ENCODE measurements around the gene ZC3H7B.

Gene ZC3H7B

DNA sequence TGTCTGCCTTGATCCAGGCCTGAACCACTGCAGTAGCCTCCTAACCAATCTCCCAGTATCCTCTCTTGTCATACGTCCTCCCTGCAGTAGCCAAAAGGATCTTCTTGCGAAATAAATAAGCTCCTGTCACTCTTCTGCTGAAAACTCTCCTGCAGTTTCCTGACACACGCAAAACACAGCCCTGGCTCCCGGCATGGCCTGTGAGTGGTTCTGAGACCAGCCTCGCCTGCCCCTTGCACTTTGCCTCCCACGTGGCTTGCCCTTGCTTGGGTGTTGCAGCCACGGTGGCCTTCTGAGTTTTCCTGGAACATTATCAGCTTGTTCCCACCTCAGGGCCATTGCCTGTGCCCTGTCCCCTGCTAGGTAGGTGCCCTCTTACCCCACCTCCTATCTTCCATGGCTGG lies 7.2 kb downstream of the ZC3H7B start:
- Histone ChIP-seq H3K4me3 (ENCODE audit: low read length, poor library complexity, severe bottlenecking) (no peak overlapping the region), H3K4me2 (ENCODE audit: low read depth, low read length, poor library complexity, severe bottlenecking) (no peak overlapping the region), H3F3A (ENCODE audit: low read depth) (no peaks in the 10 kb centered on the region), H3K36me3 (ENCODE audit: insufficient read depth, low read length) (no peaks in the 10 kb centered on the region), H3K4me1 (ENCODE audit: insufficient read depth, low read length, poor library complexity, severe bottlenecking) (peaks cover 16% of the 10 kb centered on the region), H2AFZ (ENCODE audit: low read length) (no peak overlapping the region), H3K9me2 (replicated peaks; ENCODE audit: low read depth, low read length) (no peaks in the 10 kb centered on the region), H3K79me2 (ENCODE audit: insufficient read depth, low read length) (peaks cover 77% of the 10 kb centered on the region), H3K9me3 (ENCODE audit: insufficient read depth, low read depth, low read length) (no peaks in the 10 kb centered on the region), H3K9ac (ENCODE audit: low read depth, low read length, poor library complexity, severe bottlenecking) (no peak overlapping the region), H4K20me1 (ENCODE audit: insufficient read depth, low read length, poor library complexity, severe bottlenecking) (peaks cover 25% of the 10 kb centered on the region), H3K27me3 (ENCODE audit: insufficient read depth, low read length, poor library complexity, severe bottlenecking) (no peaks in the 10 kb centered on the region)
- TF ChIP-seq EZH2phosphoT487 (IDR thresholded peaks at IDR 0.05; ENCODE audit: borderline replicate concordance): no peak
- TF ChIP-seq, protein P1, sequence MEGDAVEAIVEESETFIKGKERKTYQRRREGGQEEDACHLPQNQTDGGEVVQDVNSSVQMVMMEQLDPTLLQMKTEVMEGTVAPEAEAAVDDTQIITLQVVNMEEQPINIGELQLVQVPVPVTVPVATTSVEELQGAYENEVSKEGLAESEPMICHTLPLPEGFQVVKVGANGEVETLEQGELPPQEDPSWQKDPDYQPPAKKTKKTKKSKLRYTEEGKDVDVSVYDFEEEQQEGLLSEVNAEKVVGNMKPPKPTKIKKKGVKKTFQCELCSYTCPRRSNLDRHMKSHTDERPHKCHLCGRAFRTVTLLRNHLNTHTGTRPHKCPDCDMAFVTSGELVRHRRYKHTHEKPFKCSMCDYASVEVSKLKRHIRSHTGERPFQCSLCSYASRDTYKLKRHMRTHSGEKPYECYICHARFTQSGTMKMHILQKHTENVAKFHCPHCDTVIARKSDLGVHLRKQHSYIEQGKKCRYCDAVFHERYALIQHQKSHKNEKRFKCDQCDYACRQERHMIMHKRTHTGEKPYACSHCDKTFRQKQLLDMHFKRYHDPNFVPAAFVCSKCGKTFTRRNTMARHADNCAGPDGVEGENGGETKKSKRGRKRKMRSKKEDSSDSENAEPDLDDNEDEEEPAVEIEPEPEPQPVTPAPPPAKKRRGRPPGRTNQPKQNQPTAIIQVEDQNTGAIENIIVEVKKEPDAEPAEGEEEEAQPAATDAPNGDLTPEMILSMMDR (conservative IDR thresholded peaks at IDR 0.05; ENCODE audit: low read length): no peak

DNA sequence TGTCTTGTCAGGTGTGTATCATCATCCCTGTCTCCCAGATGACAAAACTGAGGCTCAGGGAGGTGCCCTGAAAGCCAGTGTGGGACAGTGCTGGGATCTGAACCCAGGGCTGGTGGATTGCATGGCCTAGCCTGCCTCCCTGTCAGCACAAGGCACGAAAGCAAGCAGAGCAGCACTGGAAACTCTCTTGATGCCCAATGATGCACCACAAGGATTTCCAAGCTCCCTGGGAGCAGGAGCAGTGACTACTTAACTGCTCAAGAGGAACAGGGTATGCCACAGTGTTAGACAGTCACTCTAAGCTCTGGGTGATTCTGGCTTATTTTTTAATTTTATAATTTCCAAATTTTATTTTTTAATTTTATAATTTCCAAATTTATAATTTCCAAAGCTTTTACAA lies 9.0 kb downstream of the ZC3H7B start:
- Histone ChIP-seq H3K79me2 (ENCODE audit: insufficient read depth, low read length) (peaks cover 66% of the 10 kb centered on the region), H3K36me3 (ENCODE audit: insufficient read depth, low read length) (no peaks in the 10 kb centered on the region; the same call in 1 of the 2 replicates), H3K4me1 (ENCODE audit: insufficient read depth, low read length, poor library complexity, severe bottlenecking) (peaks cover 16% of the 10 kb centered on the region), H3K9ac (ENCODE audit: low read depth, low read length, poor library complexity, severe bottlenecking) (no peak overlapping the region), H3K9me2 (replicated peaks; ENCODE audit: low read depth, low read length) (no peaks in the 10 kb centered on the region), H3K9me3 (ENCODE audit: insufficient read depth, low read depth, low read length) (no peaks in the 10 kb centered on the region), H2AFZ (ENCODE audit: low read length) (no peak overlapping the region), H3F3A (ENCODE audit: low read depth) (no peaks in the 10 kb centered on the region), H3K4me2 (ENCODE audit: low read depth, low read length, poor library complexity, severe bottlenecking) (no peak overlapping the region), H3K4me3 (ENCODE audit: low read length, poor library complexity, severe bottlenecking) (no peak overlapping the region), H4K20me1 (ENCODE audit: insufficient read depth, low read length, poor library complexity, severe bottlenecking) (peaks cover 19% of the 10 kb centered on the region), H3K27me3 (ENCODE audit: insufficient read depth, low read length, poor library complexity, severe bottlenecking) (no peaks in the 10 kb centered on the region)
- TF ChIP-seq, protein P1 (conservative IDR thresholded peaks at IDR 0.05; ENCODE audit: low read length): no peak
- TF ChIP-seq EZH2phosphoT487 (IDR thresholded peaks at IDR 0.05; ENCODE audit: borderline replicate concordance): no peak

DNA sequence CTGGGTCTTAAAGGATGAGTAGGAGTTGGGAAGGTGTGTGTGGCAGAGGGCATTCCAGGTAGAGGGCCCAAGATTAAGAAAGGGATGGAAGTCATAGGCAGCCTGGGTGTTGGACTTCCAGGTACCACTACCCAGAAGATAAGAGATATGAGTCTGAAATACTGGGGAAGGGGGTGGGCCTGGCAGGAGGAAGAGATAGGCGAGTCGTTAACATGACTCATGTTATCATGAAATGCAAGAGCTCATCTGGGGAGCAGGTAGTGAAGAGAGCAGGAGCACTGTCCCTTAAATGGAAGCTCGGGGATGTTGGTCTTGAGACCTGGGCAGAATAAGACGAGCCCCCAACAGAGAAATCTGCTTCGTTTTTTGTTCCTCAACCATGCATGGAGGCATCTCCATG lies 10.2 kb downstream of the ZC3H7B start:
- no peaks in the 10 kb centered on the region for H3K9me3 ChIP-seq (ENCODE audit: insufficient read depth, low read depth, low read length)
- H3K4me3 ChIP-seq (ENCODE audit: low read length, poor library complexity, severe bottlenecking): no peak overlapping the region
- H3K27me3 ChIP-seq (ENCODE audit: insufficient read depth, low read length, poor library complexity, severe bottlenecking): no peaks in the 10 kb centered on the region
- peaks cover 11% of the 10 kb centered on the region for H3K4me1 ChIP-seq (ENCODE audit: insufficient read depth, low read length, poor library complexity, severe bottlenecking)
- H3K36me3 ChIP-seq (ENCODE audit: insufficient read depth, low read length): no peaks in the 10 kb centered on the region; the same call in 1 of the 2 replicates
- no peak overlapping the region for H3K9ac ChIP-seq (ENCODE audit: low read depth, low read length, poor library complexity, severe bottlenecking)
- H4K20me1 ChIP-seq (ENCODE audit: insufficient read depth, low read length, poor library complexity, severe bottlenecking): peaks cover 19% of the 10 kb centered on the region
- peaks cover 65% of the 10 kb centered on the region for H3K79me2 ChIP-seq (ENCODE audit: insufficient read depth, low read length)
- TF ChIP-seq EZH2phosphoT487 (IDR thresholded peaks at IDR 0.05; ENCODE audit: borderline replicate concordance): no peak
- TF ChIP-seq, protein P1 (conservative IDR thresholded peaks at IDR 0.05; ENCODE audit: low read length): no peak
- H2AFZ ChIP-seq (ENCODE audit: low read length): no peak overlapping the region
- H3K4me2 ChIP-seq (ENCODE audit: low read depth, low read length, poor library complexity, severe bottlenecking): no peak overlapping the region
- no peaks in the 10 kb centered on the region for H3F3A ChIP-seq (ENCODE audit: low read depth)
- H3K9me2 ChIP-seq (replicated peaks; ENCODE audit: low read depth, low read length): no peaks in the 10 kb centered on the region
